OCI-LY7 (cell line): ENCODE data around the gene ICAM5. TPM values are rescaled to one million over a fixed set of nuclear protein-coding genes. Genes with fewer than 3 reads are reported as not detected.

ENCODE experiments used
- BruUV-seq: library from RNA; stranded (reverse); fragments of 400-500 nt; replicated peaks from 2 replicates; lab custom pipeline; 2021; lab: Mats Ljungman, UMichigan
- CTCF ChIA-PET: fragments of 300-600 bp; sonication (Branson Sonifier 250); formaldehyde crosslinking; loops from one replicate; lab custom pipeline; 2022; ENCODE audit warnings: antibody characterized with exemption; ENCODE audit not compliant: unreplicated experiment; lab: Charles Lee
- POLR2A ChIA-PET: fragments of 300-600 bp; sonication (Branson Sonifier 250); formaldehyde crosslinking; loops from one replicate; lab custom pipeline; 2022; ENCODE audit warnings: antibody characterized with exemption; lab: Charles Lee
- DNase-seq: peaks from one replicate; pipeline ENCODE4 v3.0.0-alpha.2; 2015; ENCODE audit warnings: low spot score
- H2AFZ ChIP-seq: fragments of 200-600 bp; sonication (generic), shearing (Covaris generic); 2 replicates; pipeline ENCODE4 v1.6.1; 2014; ENCODE audit warnings: mild to moderate bottlenecking, antibody characterized with exemption, low read length, moderate library complexity
- H3K27ac ChIP-seq: fragments of 200-600 bp; sonication (generic); 2 replicates; pipeline ENCODE4 v1.5.1; 2014; ENCODE audit warnings: mixed run types, low read depth, mild to moderate bottlenecking, moderate library complexity, low read length, inconsistent platforms; ENCODE audit not compliant: poor library complexity, severe bottlenecking
- H3K36me3 ChIP-seq: fragments of 200-600 bp; sonication (generic); 2 replicates; pipeline ENCODE4 v1.6.1; 2014; ENCODE audit warnings: mild to moderate bottlenecking, antibody characterized with exemption, low read length, moderate library complexity, mixed read lengths; ENCODE audit not compliant: insufficient read depth
- H3K4me1 ChIP-seq: fragments of 200-600 bp; sonication (generic); 2 replicates; pipeline ENCODE4 v1.5.1; 2014; ENCODE audit warnings: mild to moderate bottlenecking, low read length; ENCODE audit not compliant: insufficient read depth, poor library complexity, severe bottlenecking
- H3K4me2 ChIP-seq: fragments of 200-600 bp; sonication (generic); 2 replicates; pipeline ENCODE4 v1.6.1; 2014; ENCODE audit warnings: mild to moderate bottlenecking, low read length
- H3K4me3 ChIP-seq: fragments of 200-600 bp; sonication (generic); 2 replicates; pipeline ENCODE4 v1.5.1; 2014; ENCODE audit warnings: mild to moderate bottlenecking, low read depth, low read length; ENCODE audit not compliant: poor library complexity, severe bottlenecking
- H3K79me2 ChIP-seq: fragments of 200-600 bp; sonication (generic); 2 replicates; pipeline ENCODE4 v1.6.1; 2016; ENCODE audit warnings: low read depth, mild to moderate bottlenecking, low read length, moderate library complexity, mixed read lengths; ENCODE audit not compliant: insufficient read depth
- H3K9me2 ChIP-seq: fragments of 200-600 bp; sonication (generic); 2 replicates; pipeline ENCODE4 v1.6.1; 2016; ENCODE audit warnings: mild to moderate bottlenecking, low read length, mixed read lengths; ENCODE audit not compliant: insufficient read depth
- H3K9me3 ChIP-seq: fragments of 200-600 bp; sonication (generic); 2 replicates; pipeline ENCODE4 v1.6.1; 2014; ENCODE audit warnings: mild to moderate bottlenecking, mixed run types, low read length, mixed read lengths
- H4K20me1 ChIP-seq: fragments of 200-600 bp; sonication (generic); 2 replicates; pipeline ENCODE4 v1.6.1; 2014; ENCODE audit warnings: mild to moderate bottlenecking, antibody characterized with exemption, low read length, moderate library complexity, mixed read lengths; ENCODE audit not compliant: insufficient read depth
- CTCF ChIP-seq: fragments of 200-600 bp; sonication (generic); conservative IDR thresholded peaks from 2 replicates; pipeline ENCODE4 v1.5.1; 2014; ENCODE audit warnings: mild to moderate bottlenecking, antibody characterized with exemption, low read length, moderate library complexity, mixed read lengths
- EZH2phosphoT487 ChIP-seq: fragments of 200-600 bp; sonication (generic); IDR thresholded peaks from 2 replicates; pipeline ENCODE4 v1.6.1; 2018; ENCODE audit warnings: low read depth, borderline replicate concordance, mild to moderate bottlenecking, mixed run types, antibody characterized with exemption, low read length, moderate library complexity, mixed read lengths
- intact Hi-C: fragments of 100-400 bp; cut with micrococcal nuclease; formaldehyde crosslinking; loops from one replicate; pipeline ENCODE4 v1.10.0; 2022; ENCODE audit not compliant: unreplicated experiment
- total RNA-seq, 2 experiments: library from RNA; depleted of rRNA in 1 of 2; stranded (reverse); fragments of >200 nt in 1 of 2; shearing (Covaris generic) in 1 of 2; gene quantifications; 2 replicates each; pipeline ENCODE4 v1.2.3, GENCODE V29; 2014 to 2022

ICAM5 gene
- total RNA-seq, 2 experiments from 2014 or later: 6.4 to 10.8 TPM

DNA sequence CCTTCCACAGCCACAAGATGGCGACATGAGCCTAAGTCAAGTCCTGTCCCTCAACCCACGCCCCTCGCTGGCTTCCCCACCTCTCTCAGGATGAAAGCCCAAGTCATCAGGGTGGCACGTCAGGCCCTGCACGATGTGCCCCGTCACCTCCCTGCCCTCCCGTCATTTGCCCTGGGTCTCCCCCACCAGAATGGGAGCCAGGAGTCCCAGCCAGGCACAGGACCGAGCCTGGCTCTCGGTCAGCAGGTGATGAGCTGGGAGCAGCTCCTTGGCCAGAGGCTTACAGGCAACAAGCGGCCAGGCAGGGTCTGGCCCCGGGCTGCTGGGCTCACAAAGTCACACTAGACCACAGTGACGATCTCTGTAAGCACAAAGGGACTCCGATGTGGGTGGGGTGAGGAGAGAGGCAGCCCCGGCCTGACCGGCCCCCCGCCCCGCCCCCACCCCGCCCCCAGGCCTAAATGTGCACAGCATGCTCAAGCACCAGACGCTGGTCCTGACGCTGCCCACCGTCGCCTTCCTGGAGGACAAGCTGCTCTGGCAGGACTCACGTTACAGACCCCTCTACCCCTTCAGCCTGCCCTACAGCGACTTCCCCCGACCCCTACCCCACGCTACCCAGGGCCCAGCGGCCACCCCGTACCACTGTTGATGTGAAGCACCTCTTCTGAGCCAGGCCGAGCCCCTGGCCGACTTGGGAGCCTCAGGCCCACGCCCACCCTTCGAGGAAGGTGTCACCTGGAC lies 30.4 kb upstream of the ICAM5 start:
- TF ChIP-seq EZH2phosphoT487 (no peak), CTCF (peak; percentile 81)
- peak overlapping the region; percentile 10; the same call in 1 of the 2 replicates for H3K4me2 ChIP-seq
- H3K79me2 ChIP-seq: peaks cover 5% of the 10 kb centered on the region; the same call in 1 of the 2 replicates
- H3K9me3 ChIP-seq: no peaks in the 10 kb centered on the region
- POLR2A ChIA-PET: interaction anchor here (0.5 to 2.0 kb wide), 5 partner anchors 68 to 159 kb away, joined by 3 to 7 read pairs (median 5); partner anchors contain the start of genes RAVER1 and TYK2
- peaks cover 6% of the 10 kb centered on the region for H3K4me1 ChIP-seq
- H3K4me3 ChIP-seq: no peak overlapping the region
- DNase-seq: peak; percentile 94
- H3K27ac ChIP-seq: no peak overlapping the region
- CTCF ChIA-PET: interaction anchor here (0.5 to 1.4 kb wide), 4 partner anchors 10 to 47 kb away, joined by 3 to 5 read pairs (median 3); partner anchors contain the start of genes ICAM1 and ICAM5
- H4K20me1 ChIP-seq: peaks cover 7% of the 10 kb centered on the region; the same call in 1 of the 2 replicates
- peaks cover 60% of the 10 kb centered on the region for H3K36me3 ChIP-seq
- TSS peak; percentile 44 for BruUV-seq
- no peak overlapping the region for H2AFZ ChIP-seq
- no peaks in the 10 kb centered on the region for H3K9me2 ChIP-seq
- intact Hi-C loops: loop anchor here (2.0 kb wide), 1 partner anchor 129 kb away; no protein-coding TSS in a partner anchor

DNA sequence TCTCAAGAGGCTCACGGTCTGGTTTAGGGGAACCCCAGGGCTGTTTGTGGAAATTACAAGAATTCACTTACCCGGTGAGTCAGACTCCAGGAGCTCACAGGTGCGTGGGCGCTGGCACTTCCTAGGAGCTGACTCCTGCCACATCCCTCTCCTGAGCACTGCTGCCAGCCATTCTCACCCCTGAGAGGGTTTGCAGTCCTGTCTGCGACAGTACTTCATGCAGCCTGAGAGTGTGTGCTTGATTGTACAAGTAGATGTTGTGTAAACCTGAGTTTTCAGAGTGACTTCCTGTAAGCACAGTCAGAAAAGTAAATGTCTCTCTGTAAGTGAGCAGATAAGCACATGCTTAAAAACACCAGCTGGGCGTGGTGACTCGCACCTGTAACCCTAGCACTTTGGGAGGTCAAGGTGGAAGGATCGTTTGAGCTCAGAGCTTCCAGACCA lies 29.6 kb upstream of the ICAM5 start:
- Histone ChIP-seq H3K9me3 (no peaks in the 10 kb centered on the region), H4K20me1 (0 out of 2 replicates have a peak, but pooled peaks cover 4% of the 10 kb centered on the region), H3K27ac (no peak overlapping the region), H3K4me1 (peaks cover 6% of the 10 kb centered on the region), H3K4me2 (no peak overlapping the region), H3K79me2 (no peaks in the 10 kb centered on the region), H3K4me3 (no peak overlapping the region), H2AFZ (no peak overlapping the region), H3K9me2 (no peaks in the 10 kb centered on the region), H3K36me3 (peaks cover 51% of the 10 kb centered on the region)
- DNase-seq: no peak
- ChIA-PET CTCF (interaction anchor here (1.4 kb wide), 1 partner anchor 29 kb away, joined by 5 read pairs; the partner anchor contains the start of gene ICAM5), POLR2A (interaction anchor here (0.6 to 2.0 kb wide), 5 partner anchors 11 to 126 kb away, joined by 4 to 7 read pairs (median 4); partner anchors contain the start of genes ICAM1, RAVER1 and TYK2)
- no TSS peak for BruUV-seq
- TF ChIP-seq CTCF: no peak
- TF ChIP-seq EZH2phosphoT487: no peak
- intact Hi-C loops: no loop called here
